ENCODE results near the gene TMEM40.
A peak's percentile ranks its signal among the peaks of the same experiment; 100 is the strongest.
"Not testable (repeated sequence)": the region's sequence is repeated elsewhere in the genome, so short reads cannot be mapped to it uniquely, and the experiment has no call there.

The TMEM40 gene

GRCh38 chr3:12748477-12748876 is 10.6 kb downstream of the TMEM40 start:
- no peak for DNase-seq

DNA sequence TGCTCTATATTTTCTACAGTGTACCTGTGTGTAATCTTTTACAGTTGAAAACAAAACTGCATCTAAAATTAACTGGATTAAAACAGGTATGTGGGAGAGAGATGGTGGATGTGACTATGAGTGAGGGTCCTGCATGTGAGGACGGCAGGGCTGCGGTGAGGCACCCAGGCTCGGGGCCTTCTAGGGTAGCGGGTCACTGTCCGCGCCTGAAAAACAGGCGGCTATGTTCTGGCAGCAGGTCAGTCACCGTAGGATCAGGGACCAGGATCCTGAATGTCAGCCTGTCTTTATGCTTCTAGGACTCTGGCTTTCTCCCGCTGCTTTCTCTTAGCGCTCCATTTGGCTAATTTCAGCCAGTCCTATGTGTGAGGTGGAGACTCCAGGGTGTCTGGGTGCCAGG is 12.6 kb downstream of the TMEM40 start:
- no peak for DNase-seq

DNA sequence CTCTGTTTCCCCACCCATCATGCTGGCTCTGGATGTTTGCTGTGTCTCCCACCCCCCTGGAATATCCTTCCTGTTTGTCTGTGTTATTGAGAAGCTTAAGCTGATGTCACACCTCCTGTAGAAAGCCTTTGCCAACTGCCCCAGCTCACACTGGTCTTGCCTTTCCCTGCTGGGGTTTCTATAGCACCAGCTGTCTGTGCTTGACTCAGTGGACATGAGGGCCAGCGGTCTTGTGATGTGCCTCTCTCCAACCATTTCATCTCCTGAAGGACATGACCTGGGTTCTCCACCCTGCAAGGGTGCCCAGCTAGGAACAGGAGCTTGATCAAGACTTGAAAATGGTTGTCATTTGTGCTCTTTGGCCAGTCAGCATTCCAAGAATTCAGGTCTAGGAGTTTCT is 14.7 kb downstream of the TMEM40 start:
- no peak for DNase-seq

GRCh38 chr3:12743583-12743982 is 15.5 kb downstream of the TMEM40 start:
- no peak for DNase-seq

DNA sequence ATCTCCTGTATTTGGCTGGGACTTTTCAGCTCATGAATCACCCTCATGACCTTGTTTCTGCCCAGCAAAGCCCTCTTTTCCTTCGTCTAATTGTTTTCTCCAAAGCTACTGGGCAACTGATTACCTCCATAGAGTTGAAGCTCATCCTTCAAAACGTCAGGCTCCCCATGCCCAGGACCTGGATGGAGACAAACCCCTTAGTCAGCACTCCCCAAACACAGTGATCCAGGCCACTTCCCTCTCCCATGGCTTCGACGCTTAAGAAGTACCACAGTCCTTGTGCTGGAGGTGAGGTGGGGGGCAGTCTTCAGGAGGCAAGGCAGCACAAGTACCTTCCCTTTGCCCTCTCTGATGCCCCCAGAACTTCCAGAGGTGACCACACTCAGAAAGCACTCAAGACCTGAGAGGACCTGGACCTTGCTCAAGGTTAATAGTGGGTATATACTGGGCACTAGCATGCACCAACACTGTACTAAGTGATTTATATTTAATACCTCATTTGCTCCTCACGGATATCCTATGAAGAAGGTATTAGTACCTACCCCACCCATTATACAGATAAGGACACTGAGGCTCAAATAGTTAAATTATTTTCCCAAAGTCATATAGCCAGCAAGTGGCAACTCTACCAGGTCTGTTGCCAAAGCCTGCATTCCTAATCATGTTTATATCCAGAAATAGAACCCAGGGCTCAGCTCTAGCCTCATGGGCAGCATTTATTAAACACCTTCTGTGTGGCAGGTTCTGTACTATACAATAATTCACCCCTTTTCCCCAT is 16.5 kb downstream of the TMEM40 start:
- no peak for DNase-seq

DNA sequence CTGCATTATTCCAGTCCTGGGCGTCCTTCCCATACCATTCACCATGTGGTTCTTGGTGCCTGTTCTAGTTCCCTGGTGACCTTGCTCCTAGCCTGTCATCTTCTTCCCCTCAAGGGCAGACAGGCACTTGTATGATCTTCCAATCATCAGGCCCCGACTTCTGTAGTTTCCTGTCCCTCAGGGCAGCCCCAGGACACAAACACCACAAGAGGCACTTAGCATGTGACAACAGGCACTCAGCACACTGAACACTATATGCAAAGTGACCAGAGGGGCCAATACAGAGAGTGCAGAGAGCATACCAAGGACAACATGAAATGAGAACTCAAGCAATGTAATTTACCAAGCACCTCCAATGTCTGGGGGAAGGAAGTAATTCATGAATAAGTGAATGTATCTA is 17.9 kb downstream of the TMEM40 start:
- no peak for DNase-seq

GRCh38 chr3:12737833-12738232 is 21.2 kb downstream of the TMEM40 start:
- no peak for DNase-seq

GRCh38 chr3:12737319-12737718 is 21.7 kb downstream of the TMEM40 start:
- no peak for DNase-seq

GRCh38 chr3:12734960-12735359 is 24.1 kb downstream of the TMEM40 start:
- DNase-seq = peak; percentile 68 to 78

DNA sequence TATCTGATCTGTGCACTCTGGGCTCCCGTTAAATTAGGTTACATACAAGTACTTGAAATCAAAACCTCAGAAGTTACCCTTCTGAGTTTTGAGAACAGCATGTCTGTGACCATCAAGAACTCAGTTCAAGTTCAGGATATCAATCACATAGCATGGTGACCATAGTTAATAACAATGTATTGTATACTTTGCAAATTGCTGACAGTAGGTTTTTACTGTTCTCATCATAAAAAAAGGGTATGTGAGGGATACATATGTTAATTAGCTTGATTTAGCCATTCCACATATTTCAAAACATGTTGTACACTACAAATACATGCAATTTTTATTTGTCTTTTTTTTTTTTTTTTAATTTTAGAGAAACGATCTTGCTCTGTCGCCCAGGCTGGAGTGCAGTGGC is 25.5 kb downstream of the TMEM40 start:
- DNase-seq = no peak

GRCh38 chr3:12730506-12731242 is 28.4 kb downstream of the TMEM40 start:
- DNase-seq = peak; percentile 60 to 77

DNA sequence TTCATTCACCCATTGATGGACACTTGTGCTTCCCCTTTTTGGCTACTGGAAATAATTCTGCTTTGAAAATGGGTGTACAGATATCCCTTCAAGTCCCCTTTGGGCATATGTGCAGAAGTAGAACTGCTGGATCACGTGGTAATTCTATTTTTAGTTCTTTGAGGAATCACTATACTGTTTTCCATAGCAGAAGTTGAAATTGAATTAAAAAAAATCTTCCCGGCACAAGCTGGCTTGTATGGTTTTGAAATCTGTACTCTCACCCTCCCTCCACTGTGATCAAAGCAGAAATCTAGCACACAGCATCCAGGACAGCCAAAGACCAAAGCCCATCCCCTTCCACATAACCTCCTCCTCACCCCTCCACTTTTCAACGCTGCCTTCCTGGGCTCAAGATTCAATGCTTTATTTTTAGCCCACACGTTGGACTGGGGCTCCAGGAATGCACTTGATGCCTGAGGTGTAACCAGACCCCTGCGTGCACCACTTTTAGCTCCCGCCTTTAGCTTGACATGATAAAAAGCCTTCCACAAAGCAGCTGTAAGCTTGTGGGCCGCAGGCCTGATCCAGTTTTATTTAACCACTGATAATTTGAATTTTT is 29.9 kb downstream of the TMEM40 start:
- peak; percentile 45 to 50 for DNase-seq

DNA sequence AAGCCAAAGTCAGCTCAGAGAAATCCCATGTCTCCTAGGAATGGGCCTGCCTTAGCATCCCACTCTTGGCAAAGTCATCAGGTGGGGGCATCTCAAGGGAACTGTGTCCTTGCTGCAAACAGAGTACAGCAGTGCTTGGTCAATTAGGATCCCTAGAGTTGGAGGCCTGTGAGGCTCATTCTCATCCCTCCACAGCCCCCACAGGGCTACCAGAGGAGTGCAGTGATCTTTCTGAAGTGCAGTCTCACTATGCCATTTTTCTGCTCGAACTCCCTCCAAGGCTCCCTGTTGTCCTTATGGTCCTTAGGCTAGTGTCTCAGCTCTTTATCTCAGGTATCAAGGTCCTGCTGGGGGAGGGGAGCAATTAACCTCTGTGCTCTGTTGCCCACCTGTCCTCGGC is 31.1 kb downstream of the TMEM40 start:
- no peak for DNase-seq

DNA sequence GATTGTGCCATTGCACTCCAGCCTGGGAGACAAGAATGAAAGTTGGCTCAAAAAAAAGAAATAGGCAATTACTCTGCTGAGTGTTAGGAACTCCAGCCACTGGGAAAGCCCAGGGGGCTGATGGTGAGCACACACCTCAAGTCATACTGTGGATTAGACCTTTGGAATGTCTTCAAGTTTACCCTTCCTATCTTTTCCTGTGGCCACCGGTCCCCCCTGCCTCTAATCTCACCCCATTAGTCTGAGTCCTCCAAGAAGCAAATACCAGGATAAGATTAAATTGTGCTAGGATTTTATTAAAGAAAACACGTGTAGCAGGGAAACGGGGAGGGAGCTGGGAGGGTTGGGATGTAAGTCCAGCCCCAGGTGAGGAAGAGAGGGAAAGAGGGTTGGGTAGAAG is 31.6 kb downstream of the TMEM40 start:
- no peak for DNase-seq

- DNase-seq = no peak
Observed at GRCh38 chr3:12725436-12725835, 33.6 kb downstream of the TMEM40 start.

DNA sequence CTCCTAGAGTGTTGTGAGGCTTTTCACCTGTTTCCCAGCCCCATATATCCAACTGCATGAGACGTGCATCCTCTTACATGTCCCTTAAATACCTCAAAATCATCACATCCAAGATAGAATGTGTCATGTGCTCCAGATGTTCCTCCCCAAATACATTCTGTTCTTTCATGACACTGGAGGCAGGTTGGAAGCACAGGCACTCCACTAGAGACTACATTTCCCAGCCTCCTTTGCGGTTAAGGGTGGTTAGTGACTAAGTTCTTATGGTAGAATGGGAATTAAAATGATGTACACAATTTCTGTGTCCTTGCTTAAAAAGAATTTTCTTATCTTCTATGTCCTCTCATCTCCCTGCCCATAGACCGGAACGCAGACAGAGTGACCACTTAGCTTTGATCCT is 34.3 kb downstream of the TMEM40 start:
- no peak for DNase-seq

- not testable (repeated sequence) for DNase-seq
Observed at GRCh38 chr3:12723362-12723761, 35.7 kb downstream of the TMEM40 start.

GRCh38 chr3:12722226-12722625 is 36.8 kb downstream of the TMEM40 start:
- peak; percentile 20 to 48 for DNase-seq

GRCh38 chr3:12719984-12720898 is 38.8 kb downstream of the TMEM40 start:
- DNase-seq = peak; percentile 87 to 92

DNA sequence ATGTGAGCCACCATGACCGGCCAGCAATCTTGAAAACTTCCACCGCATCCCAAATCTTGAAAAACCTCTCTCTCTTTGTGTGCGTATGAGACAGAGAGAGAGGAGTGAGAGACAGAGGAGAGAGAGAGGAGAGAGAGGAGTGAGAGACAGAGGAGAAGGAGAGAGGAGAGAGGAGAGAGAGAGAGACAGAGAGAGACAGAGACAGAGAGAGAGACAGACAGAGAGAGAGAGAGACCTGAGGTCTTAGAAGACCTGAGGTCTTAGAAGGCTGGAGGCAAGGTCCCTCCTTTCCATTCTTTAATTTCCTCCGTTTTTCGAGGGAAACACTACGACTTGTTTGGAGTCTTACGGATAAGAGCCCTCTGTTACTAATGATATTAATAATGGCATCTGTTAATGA is 39.5 kb downstream of the TMEM40 start:
- DNase-seq = no peak

DNA sequence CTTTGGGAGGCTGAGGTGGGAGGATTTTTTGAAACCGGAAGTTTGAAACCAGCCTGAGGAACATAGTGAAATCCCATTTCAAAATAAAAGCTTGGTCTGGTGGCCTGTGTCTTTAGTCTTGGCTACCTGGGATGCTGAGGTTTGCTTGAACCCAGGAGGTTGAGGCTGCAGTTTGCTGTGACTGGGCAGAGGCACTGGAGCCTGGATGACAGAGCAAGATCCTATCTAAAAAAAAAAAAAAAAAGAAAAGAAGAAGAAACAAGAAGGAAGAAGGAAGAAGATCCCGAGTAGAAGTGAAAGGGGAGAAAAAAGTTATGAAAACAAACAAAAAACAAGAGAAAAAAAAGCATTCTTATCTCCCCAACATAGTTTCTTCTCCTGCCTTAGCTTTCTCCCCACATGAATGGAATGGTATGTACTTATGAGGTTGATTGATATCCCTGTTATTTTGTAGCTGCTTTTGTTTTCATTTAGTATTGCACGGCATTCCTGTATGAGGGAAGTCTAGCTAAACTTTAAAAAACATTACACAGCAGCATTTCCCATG is 42.4 kb downstream of the TMEM40 start:
- no peak for DNase-seq

GRCh38 chr3:12714278-12714677 is 44.8 kb downstream of the TMEM40 start:
- no peak for DNase-seq

GRCh38 chr3:12710062-12710461 is 49.0 kb downstream of the TMEM40 start:
- DNase-seq = no peak

Measured in inflammatory macrophage treated with lipopolysaccharide for 1 hour (primary cell).